Keratinocyte (primary cell): ENCODE data around the gene POR. TPM values are rescaled to one million over a fixed set of nuclear protein-coding genes. Genes with fewer than 3 reads are reported as not detected.
"Not testable (repeated sequence)": the region's sequence is repeated elsewhere in the genome, so short reads cannot be mapped to it uniquely, and the experiment has no call there.

ENCODE experiments used
- DNase-seq: peaks from one replicate; pipeline ENCODE4 v3.0.0-alpha.2; 2011; ENCODE audit warnings: low read depth, missing footprints, low spot score
- FAIRE-seq: peaks from 2 replicates; lab custom pipeline; 2011; peaks lifted over from hg19 to GRCh38; lab: Jason Lieb, UNC
- H2AFZ ChIP-seq: 2 replicates; pipeline ENCODE4 v1.6.0; 2012; ENCODE audit warnings: low read length, control low read depth, inconsistent platforms; ENCODE audit not compliant: control insufficient read depth
- H3K27ac ChIP-seq: 2 replicates; pipeline ENCODE4 v1.5.1; 2011; ENCODE audit warnings: low read length; ENCODE audit not compliant: control insufficient read depth, insufficient read depth
- H3K27me3 ChIP-seq: 3 replicates; pipeline ENCODE4 v1.6.0; 2011; ENCODE audit warnings: low read length; ENCODE audit not compliant: control insufficient read depth, insufficient read depth; ENCODE audit errors: extremely low read depth
- H3K36me3 ChIP-seq, 2 experiments: 2 replicates in 1 of 2; 3 replicates in 1 of 2; pipeline ENCODE4 v1.5.1; 2011; ENCODE audit warnings: low read length in 2 of 2, mild to moderate bottlenecking in 1 of 2; ENCODE audit not compliant: control insufficient read depth in 2 of 2, insufficient read depth in 2 of 2; ENCODE audit errors: extremely low read depth in 1 of 2
- H3K4me1 ChIP-seq: 3 replicates; pipeline ENCODE4 v1.5.1; 2011; ENCODE audit warnings: low read length; ENCODE audit not compliant: control insufficient read depth, insufficient read depth; ENCODE audit errors: extremely low read depth
- H3K4me2 ChIP-seq: 3 replicates; pipeline ENCODE4 v1.6.0; 2011; ENCODE audit warnings: low read depth, low read length; ENCODE audit not compliant: control insufficient read depth, insufficient read depth; ENCODE audit errors: extremely low read depth
- H3K4me3 ChIP-seq, 3 experiments: fragments of 200-600 bp in 1 of 3; sonication (generic) in 1 of 3; 2 replicates in 2 of 3; 3 replicates in 1 of 3; pipeline ENCODE4 v1.5.1; 2011 to 2016; ENCODE audit warnings: low read length in 3 of 3, mild to moderate bottlenecking in 3 of 3, control low read depth in 2 of 3, inconsistent platforms in 1 of 3, low read depth in 1 of 3, mixed read lengths in 1 of 3, mixed run types in 1 of 3, moderate library complexity in 1 of 3; ENCODE audit not compliant: control insufficient read depth in 2 of 3, insufficient read depth in 2 of 3; ENCODE audit errors: extremely low read depth in 1 of 3
- H3K79me2 ChIP-seq: 2 replicates; pipeline ENCODE4 v1.6.0; 2012; ENCODE audit warnings: low read length; ENCODE audit not compliant: control insufficient read depth, insufficient read depth
- H3K9ac ChIP-seq: 3 replicates; pipeline ENCODE4 v1.6.0; 2011; ENCODE audit warnings: low read length; ENCODE audit not compliant: control insufficient read depth, insufficient read depth; ENCODE audit errors: extremely low read depth
- H3K9me1 ChIP-seq: 3 replicates; pipeline ENCODE4 v1.6.0; 2011; ENCODE audit warnings: low read length; ENCODE audit not compliant: control insufficient read depth, insufficient read depth; ENCODE audit errors: extremely low read depth
- H3K9me3 ChIP-seq: 2 replicates; pipeline ENCODE4 v1.5.1; 2012; ENCODE audit warnings: low read depth, low read length; ENCODE audit not compliant: control insufficient read depth
- H4K20me1 ChIP-seq: 3 replicates; pipeline ENCODE4 v1.6.0; 2011; ENCODE audit warnings: low read length; ENCODE audit not compliant: control insufficient read depth, insufficient read depth; ENCODE audit errors: extremely low read depth
- EZH2 ChIP-seq: IDR thresholded peaks from one replicate; pipeline ENCODE4 v1.6.1; 2012; ENCODE audit warnings: inconsistent platforms, mild to moderate bottlenecking, low read length, moderate library complexity
- dilution Hi-C: fragments of 300-500 bp; cut with MboI; formaldehyde crosslinking; loops from one replicate; pipeline ENCODE4 v1.7.0; 2020; ENCODE audit warnings: low sequenced_read_pairs; ENCODE audit not compliant: extremely low pct_ligation_motif_present
- polyA plus RNA-seq, 5 experiments: library from polyadenylated mRNA; depleted of rRNA in 3 of 5; stranded (reverse) in 3 of 5; stranded (forward) in 1 of 5; unstranded in 1 of 5; fragments of >200 nt; gene quantifications; 1 replicate in 1 of 5; 2 replicates in 3 of 5; 3 replicates in 1 of 5; pipeline versions ENCODE4 v1.2.1 to v1.2.3, GENCODE V29; 2011 to 2012; ENCODE audit warnings: missing spikeins in 2 of 5, low read depth in 1 of 5, low replicate concordance in 1 of 5
- TF ChIP-seq, protein P1 (sequence below), 3 experiments: IDR thresholded peaks in 1 of 3; conservative IDR thresholded peaks in 1 of 3; optimal IDR thresholded peaks in 1 of 3; 2 replicates in 2 of 3; 3 replicates in 1 of 3; pipeline versions ENCODE3 to v1.5.1; 2011; ENCODE audit warnings: low read length in 3 of 3, mild to moderate bottlenecking in 3 of 3, moderate library complexity in 2 of 3, control low read depth in 1 of 3, inconsistent platforms in 1 of 3; ENCODE audit not compliant: insufficient read depth in 2 of 3; ENCODE audit errors: extremely low read depth in 1 of 3

The POR gene
- polyA plus RNA-seq, 1 donor (not counting 4 experiments of a cell fraction or from before 2014, with no cell fraction given) = 28.6 TPM

DNA sequence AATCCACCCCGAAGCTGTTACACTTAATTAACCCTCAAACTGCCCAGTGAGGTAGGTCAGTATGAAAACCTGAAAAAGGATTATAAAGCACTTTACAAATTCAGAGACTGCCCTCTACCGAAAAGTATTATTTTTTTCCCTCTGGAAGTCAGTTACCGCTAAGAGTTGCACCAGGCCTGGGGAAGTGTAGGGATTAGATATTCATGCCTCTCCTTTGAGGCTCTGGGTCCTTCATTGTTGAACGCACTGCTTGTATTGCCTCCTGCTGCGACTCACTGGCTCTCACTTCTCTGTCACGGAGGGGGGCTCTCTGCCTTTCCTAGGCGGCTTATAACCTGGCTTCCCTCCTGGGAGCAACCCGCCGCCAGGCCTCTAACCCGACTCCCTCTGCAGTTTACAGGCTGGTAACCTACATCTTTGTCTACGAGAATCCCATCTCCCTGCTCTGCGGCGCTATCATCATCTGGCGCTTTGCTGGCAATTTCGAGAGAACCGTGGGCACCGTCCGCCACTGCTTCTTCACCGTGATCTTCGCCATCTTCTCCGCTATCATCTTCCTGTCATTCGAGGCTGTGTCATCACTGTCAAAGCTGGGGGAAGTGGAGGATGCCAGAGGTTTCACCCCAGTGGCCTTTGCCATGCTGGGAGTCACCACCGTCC, 33.4 kb upstream of the POR start:
- Histone ChIP-seq H3K9ac (no peak overlapping the region), H3K4me2 (no peak overlapping the region), H3K27me3 (no peaks in the 10 kb centered on the region), H3K9me1 (no peaks in the 10 kb centered on the region), H2AFZ (no peak overlapping the region), H3K4me3 (no peak overlapping the region), H3K79me2 (peaks cover 23% of the 10 kb centered on the region), H3K4me1 (peaks cover 18% of the 10 kb centered on the region), H3K27ac (no peak overlapping the region), H4K20me1 (no peaks in the 10 kb centered on the region), H3K9me3 (no peaks in the 10 kb centered on the region), H3K36me3 (peaks cover 24 to 30% of the 10 kb centered on the region in 2 experiments)
- FAIRE-seq (no peak), DNase-seq (no peak)
- dilution Hi-C loops = no loop called here
- TF ChIP-seq, protein P1, sequence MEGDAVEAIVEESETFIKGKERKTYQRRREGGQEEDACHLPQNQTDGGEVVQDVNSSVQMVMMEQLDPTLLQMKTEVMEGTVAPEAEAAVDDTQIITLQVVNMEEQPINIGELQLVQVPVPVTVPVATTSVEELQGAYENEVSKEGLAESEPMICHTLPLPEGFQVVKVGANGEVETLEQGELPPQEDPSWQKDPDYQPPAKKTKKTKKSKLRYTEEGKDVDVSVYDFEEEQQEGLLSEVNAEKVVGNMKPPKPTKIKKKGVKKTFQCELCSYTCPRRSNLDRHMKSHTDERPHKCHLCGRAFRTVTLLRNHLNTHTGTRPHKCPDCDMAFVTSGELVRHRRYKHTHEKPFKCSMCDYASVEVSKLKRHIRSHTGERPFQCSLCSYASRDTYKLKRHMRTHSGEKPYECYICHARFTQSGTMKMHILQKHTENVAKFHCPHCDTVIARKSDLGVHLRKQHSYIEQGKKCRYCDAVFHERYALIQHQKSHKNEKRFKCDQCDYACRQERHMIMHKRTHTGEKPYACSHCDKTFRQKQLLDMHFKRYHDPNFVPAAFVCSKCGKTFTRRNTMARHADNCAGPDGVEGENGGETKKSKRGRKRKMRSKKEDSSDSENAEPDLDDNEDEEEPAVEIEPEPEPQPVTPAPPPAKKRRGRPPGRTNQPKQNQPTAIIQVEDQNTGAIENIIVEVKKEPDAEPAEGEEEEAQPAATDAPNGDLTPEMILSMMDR (optimal IDR thresholded peaks at IDR 0.05 in 1 of 3, IDR thresholded peaks at IDR 0.05 in 1 of 3, conservative IDR thresholded peaks at IDR 0.05 in 1 of 3; ENCODE audit: extremely low read depth in 1 of 3, insufficient read depth in 2 of 3, low read length in 3 of 3) = no peak
- no peak for TF ChIP-seq EZH2

DNA sequence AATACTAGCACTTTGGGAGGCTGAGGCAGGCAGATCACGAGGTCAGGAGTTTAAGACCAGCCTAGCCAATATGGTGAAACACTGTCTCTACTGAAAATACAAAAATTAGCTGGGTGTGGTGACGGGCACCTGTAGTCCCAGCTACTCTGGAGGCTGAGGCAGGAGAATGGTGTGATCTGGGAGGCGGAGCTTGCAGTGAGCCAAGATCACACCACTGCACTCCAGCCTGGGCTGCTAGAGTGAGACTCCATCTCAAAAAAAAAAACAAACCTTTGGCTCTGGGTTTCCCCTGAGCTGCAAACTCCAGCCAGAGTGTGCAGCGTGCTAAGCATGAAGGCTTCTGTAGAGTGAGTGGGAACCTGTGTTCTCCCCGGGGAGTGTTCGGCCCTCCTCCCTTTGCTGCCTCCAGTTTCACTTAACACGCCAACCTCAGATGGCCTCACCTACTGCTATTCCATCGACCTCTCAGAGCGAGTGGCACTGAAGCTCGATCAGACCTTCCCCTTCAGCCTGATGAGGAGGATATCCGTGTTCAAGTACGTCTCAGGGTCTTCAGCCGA, 31.6 kb upstream of the POR start:
- H3K27me3 ChIP-seq, dilution Hi-C loops, DNase-seq, FAIRE-seq, H4K20me1 ChIP-seq, H3K4me2 ChIP-seq, H2AFZ ChIP-seq, H3K27ac ChIP-seq, H3K4me3 ChIP-seq, H3K9me1 ChIP-seq, H3K9ac ChIP-seq, H3K9me3 ChIP-seq: not testable (repeated sequence)
- Histone ChIP-seq H3K79me2 (peaks cover 23% of the 10 kb centered on the region), H3K4me1 (peaks cover 14% of the 10 kb centered on the region), H3K36me3 (peaks cover 31 to 40% of the 10 kb centered on the region in 2 experiments)
